Measurements from ENCODE around the gene PHACTR3.

The PHACTR3 gene

DNA sequence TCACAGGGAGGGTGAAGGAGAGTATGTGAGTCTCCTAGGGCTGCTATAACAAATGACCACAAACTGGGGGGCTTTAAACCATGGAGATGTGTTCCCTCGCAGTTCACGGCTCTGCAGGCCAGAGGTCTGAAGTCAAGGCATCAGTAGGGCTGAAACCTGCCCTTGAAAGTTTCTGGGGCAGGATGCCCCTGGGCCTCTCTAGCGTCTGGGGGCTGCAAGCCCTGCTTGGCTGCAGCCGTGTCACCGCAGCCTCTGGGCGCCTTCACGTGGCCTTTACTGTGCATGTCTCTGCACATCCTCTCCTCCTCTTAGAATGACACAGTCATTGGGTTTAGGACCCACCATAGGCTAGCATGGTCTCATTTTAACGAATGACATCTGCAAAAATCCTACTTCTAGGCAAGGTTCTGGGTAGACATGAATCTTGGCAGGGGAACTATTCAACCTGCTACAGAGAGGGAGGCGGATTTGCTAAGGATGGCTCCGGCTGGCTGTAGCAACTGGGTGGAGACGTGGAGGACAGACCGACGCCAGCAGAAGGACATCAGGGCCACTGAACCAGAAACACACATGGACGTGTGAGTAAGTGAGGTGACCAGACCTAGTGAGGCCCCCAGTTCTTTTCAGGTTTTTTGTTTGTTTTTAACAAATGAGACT is 58.6 kb downstream of the PHACTR3 start:
- H3K27me3 ChIP-seq, result no peaks in the 10 kb centered on the region
- no peaks in the 10 kb centered on the region for H3K36me3 ChIP-seq
- no peak overlapping the region for H3K27ac ChIP-seq
- H3K4me1 ChIP-seq (ENCODE audit: control insufficient read depth in 1 of 2, insufficient read depth in 1 of 2, low read depth in 1 of 2, low read length in 1 of 2), result no peaks in the 10 kb centered on the region
- no peaks in the 10 kb centered on the region for H3K9me3 ChIP-seq
- no peak for TF ChIP-seq CTCF (IDR thresholded peaks at IDR 0.05)
- no peak overlapping the region for H3K4me3 ChIP-seq (ENCODE audit: low read depth in 1 of 2, low read length in 1 of 2)

DNA sequence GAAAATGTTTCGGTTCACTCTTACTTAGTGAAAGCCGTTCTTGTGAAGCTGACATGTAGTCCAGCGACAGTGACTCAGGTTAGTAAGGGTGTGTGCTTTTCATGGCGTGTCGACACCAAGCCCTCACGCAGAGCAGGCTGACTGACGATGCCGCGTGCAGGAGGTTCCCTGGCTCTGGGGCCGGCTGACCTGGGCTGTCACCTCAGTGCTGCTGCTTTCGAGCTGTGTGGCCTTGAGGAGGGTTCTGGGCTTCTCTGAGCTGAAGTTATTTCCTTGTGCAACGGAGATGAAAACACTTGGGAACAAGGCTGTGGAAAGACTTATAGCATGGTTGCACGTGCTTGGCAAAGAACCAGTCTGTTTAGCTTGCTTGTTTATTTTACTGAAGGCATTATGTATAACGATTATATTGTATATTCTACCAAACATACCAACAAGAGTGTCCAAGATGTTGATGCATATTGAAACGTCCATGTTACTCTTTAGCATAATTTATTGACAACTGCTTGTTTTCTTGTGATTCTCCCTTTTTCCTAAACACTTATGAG is 59.2 kb downstream of the PHACTR3 start:
- Histone ChIP-seq H3K36me3 (no peaks in the 10 kb centered on the region), H3K27ac (no peak overlapping the region), H3K4me1 (ENCODE audit: control insufficient read depth in 1 of 2, insufficient read depth in 1 of 2, low read depth in 1 of 2, low read length in 1 of 2) (no peaks in the 10 kb centered on the region), H3K27me3 (no peaks in the 10 kb centered on the region), H3K4me3 (ENCODE audit: low read depth in 1 of 2, low read length in 1 of 2) (no peak overlapping the region), H3K9me3 (no peaks in the 10 kb centered on the region)
- TF ChIP-seq CTCF (IDR thresholded peaks at IDR 0.05), result no peak

- H3K4me1 ChIP-seq (ENCODE audit: control insufficient read depth in 1 of 2, insufficient read depth in 1 of 2, low read depth in 1 of 2, low read length in 1 of 2), result no peaks in the 10 kb centered on the region
- no peak overlapping the region for H3K27ac ChIP-seq
- H3K36me3 ChIP-seq, result no peaks in the 10 kb centered on the region
- no peaks in the 10 kb centered on the region for H3K27me3 ChIP-seq
- H3K9me3 ChIP-seq, result no peaks in the 10 kb centered on the region
- TF ChIP-seq CTCF (IDR thresholded peaks at IDR 0.05), result no peak
- no peak overlapping the region for H3K4me3 ChIP-seq (ENCODE audit: low read depth in 1 of 2, low read length in 1 of 2)
These were observed 60.1 kb downstream of the PHACTR3 start for GRCh38 chr20:59664421-59664941.

DNA sequence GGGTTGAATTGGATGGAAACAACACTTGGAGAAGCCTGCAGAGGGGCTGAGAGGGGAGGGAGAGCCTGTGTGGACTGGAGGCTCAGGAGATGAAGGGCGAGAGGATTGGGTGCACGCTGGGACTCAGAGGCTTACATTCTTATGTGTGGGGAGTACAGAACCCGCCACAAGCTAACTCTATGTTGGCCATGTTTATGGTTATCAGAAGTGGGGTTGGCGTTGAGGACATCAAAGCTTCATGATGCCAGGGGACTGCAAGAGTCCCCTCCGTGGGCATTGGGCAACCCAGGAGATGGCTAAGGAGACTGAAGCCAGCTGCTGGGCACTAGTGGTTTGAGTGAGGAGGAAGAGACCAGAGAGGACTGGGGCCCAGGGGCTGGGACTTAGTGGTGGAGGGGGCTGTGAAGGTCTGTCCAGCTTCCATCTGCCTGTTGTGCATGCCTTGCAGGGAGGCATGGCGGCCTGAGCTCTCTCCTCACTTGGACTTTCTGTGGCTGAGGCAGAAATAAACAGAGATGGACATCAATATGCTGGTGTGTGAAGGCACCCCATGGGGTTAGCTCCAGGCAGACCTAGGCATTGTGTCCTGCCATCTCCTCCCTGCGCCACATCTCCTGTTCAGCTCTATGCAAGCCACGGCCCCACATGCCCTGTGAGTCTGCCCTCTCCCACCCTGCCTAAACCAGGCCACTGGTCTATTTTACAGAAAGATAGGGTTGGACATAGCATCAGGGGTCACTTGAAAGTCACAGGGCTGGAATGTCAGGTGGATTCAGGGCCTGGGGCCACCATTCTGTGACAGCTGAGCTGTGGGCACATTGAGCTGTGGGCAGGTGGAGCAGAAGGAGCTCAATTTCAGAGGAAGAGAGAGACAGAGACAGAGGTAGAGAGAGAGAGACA is 61.6 kb downstream of the PHACTR3 start:
- Histone ChIP-seq H3K27ac (no peak overlapping the region), H3K27me3 (no peaks in the 10 kb centered on the region), H3K4me1 (ENCODE audit: control insufficient read depth in 1 of 2, insufficient read depth in 1 of 2, low read depth in 1 of 2, low read length in 1 of 2) (no peaks in the 10 kb centered on the region), H3K36me3 (no peaks in the 10 kb centered on the region), H3K4me3 (ENCODE audit: low read depth in 1 of 2, low read length in 1 of 2) (no peak overlapping the region), H3K9me3 (no peaks in the 10 kb centered on the region)
- no peak for TF ChIP-seq CTCF (IDR thresholded peaks at IDR 0.05)

GRCh38 chr20:59666586-59666985 is 62.2 kb downstream of the PHACTR3 start:
- H3K27ac ChIP-seq, result no peak overlapping the region
- no peaks in the 10 kb centered on the region for H3K27me3 ChIP-seq
- no peak for TF ChIP-seq CTCF (IDR thresholded peaks at IDR 0.05)
- H3K36me3 ChIP-seq, result no peaks in the 10 kb centered on the region
- H3K9me3 ChIP-seq, result no peaks in the 10 kb centered on the region
- H3K4me1 ChIP-seq (ENCODE audit: control insufficient read depth in 1 of 2, insufficient read depth in 1 of 2, low read depth in 1 of 2, low read length in 1 of 2), result no peaks in the 10 kb centered on the region
- H3K4me3 ChIP-seq (ENCODE audit: low read depth in 1 of 2, low read length in 1 of 2), result no peak overlapping the region
